Measurements from ENCODE around the gene NECAP2. TPM values are rescaled to one million over a fixed set of nuclear protein-coding genes. Genes with fewer than 3 reads are reported as not detected.
"Not testable (repeated sequence)": the region's sequence is repeated elsewhere in the genome, so short reads cannot be mapped to it uniquely, and the experiment has no call there.

Gene NECAP2
- total and polyA plus RNA-seq, 2 experiments from 2014 or later: 48.9 to 55.2 TPM

DNA sequence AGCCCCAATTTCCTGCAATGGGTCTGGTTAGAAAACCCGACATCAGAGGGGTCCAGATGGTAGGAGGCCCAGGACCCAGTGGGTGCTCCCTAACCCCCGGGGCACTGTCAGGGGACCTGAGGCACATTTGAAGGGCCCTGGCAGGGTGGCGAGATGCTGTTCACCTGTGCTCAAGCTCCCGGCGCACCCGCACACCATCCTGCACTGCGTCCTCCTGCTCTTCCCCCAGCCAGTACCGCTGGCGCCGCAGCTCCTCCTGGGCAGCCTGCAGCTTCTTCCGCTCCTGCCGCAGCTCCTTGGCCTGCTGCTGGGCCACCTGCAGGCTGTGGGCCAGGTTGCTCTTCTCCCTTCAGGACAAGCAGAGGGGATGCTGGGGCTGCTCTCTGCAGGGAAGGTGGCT is 37.6 kb downstream of the NECAP2 start:
- 95% methylated on average over 12 of the region's 12 CpGs for WGBS (ENCODE audit: low lambda C conversion rate, missing lambda C conversion rate)
- Histone ChIP-seq H2AFZ (no peak overlapping the region), H3K9me3 (ENCODE audit: low read depth) (no peaks in the 10 kb centered on the region), H3K9me2 (replicated peaks; ENCODE audit: insufficient read depth) (no peaks in the 10 kb centered on the region), H3K4me3 (no peak overlapping the region), H3K36me3 (replicated peaks; ENCODE audit: insufficient read depth, low read depth) (no peaks in the 10 kb centered on the region), H3K79me2 (no peaks in the 10 kb centered on the region), H3K4me1 (ENCODE audit: insufficient read depth) (no peaks in the 10 kb centered on the region), H3K27ac (no peak overlapping the region), H3K27me3 (no peaks in the 10 kb centered on the region), H3K4me2 (no peak overlapping the region), H4K20me1 (ENCODE audit: insufficient read depth, poor library complexity, severe bottlenecking) (no peaks in the 10 kb centered on the region)
- no peak for DNase-seq (ENCODE audit: low spot score)
- no peak for TF ChIP-seq EZH2phosphoT487 (IDR thresholded peaks at IDR 0.05; ENCODE audit: low read depth, severe bottlenecking, unreplicated experiment)
- TF ChIP-seq EZH2 (IDR thresholded peaks at IDR 0.05; ENCODE audit: borderline replicate concordance): no peak
- no peak for TF ChIP-seq CTCF (IDR thresholded peaks at IDR 0.05; ENCODE audit: poor library complexity)

- not testable (repeated sequence) for H3K4me1 ChIP-seq (ENCODE audit: insufficient read depth)
These were observed 42.6 kb downstream of the NECAP2 start for GRCh38 chr1:16483146-16483545.

DNA sequence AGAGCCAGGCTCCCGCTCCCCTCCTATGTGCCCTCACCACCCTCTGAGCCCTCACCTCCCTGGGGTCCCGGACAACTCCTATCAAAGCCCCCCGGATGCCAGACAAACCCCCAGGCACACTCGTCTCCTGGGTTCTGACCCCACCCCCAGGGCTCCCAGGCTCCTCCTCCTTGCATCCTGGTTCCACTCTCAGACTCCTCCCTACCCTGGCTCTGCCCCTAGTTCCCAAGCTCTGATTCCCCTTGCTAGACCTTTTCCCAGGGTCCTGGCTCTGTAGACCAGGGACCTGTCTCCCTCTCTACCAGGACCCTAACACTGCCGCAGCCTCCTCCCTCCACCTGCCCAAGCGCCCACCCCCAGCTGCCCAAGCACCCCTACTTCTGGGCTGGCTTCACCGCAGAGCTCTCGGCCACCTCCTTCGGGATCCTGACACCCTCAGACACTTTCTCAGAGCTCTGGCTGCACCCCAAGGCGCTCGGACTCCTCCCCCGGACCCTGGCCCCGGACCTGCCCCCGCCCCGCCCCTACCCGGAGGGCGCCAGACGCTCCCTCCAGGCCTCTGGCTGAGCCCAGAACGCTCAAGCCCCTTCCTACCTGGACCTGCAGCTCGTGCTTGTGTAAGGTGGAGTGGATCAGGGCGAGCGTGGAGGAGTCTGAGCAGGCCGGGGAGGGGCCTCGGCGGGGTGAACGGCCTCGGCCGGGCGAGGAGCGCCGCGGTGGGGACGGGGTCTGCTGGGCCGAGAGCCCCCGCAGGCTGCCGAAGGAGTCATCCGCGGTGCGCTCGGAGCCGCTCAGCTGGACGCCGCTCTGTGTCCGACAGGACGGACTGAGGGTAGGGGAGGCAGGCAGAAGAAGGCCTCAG is 43.3 kb downstream of the NECAP2 start:
- not testable (repeated sequence) for H3K79me2 ChIP-seq; H3K9me2 ChIP-seq (replicated peaks; ENCODE audit: insufficient read depth); H3K36me3 ChIP-seq (replicated peaks; ENCODE audit: insufficient read depth, low read depth); H3K27me3 ChIP-seq; H3K4me2 ChIP-seq; H3K9me3 ChIP-seq (ENCODE audit: low read depth); H3K4me3 ChIP-seq; H4K20me1 ChIP-seq (ENCODE audit: insufficient read depth, poor library complexity, severe bottlenecking); H2AFZ ChIP-seq; H3K4me1 ChIP-seq (ENCODE audit: insufficient read depth); H3K27ac ChIP-seq; DNase-seq (ENCODE audit: low spot score)
- WGBS (ENCODE audit: low lambda C conversion rate, missing lambda C conversion rate): 96% methylated on average over 34 of the region's 45 CpGs

More at GRCh38 chr1:16483146-16483545, 42.6 kb downstream of the NECAP2 start:
- H4K20me1 ChIP-seq (ENCODE audit: insufficient read depth, poor library complexity, severe bottlenecking); H3K27me3 ChIP-seq; H3K27ac ChIP-seq; H3K4me3 ChIP-seq; H3K9me2 ChIP-seq (replicated peaks; ENCODE audit: insufficient read depth); DNase-seq (ENCODE audit: low spot score); H3K4me2 ChIP-seq; H3K9me3 ChIP-seq (ENCODE audit: low read depth); H3K79me2 ChIP-seq; H3K36me3 ChIP-seq (replicated peaks; ENCODE audit: insufficient read depth, low read depth); H2AFZ ChIP-seq: not testable (repeated sequence)
- 99% methylated on average over 25 of the region's 26 CpGs for WGBS (ENCODE audit: low lambda C conversion rate, missing lambda C conversion rate)

GRCh38 chr1:16484501-16484835 is 43.9 kb downstream of the NECAP2 start:
- no peaks in the 10 kb centered on the region for H3K79me2 ChIP-seq
- H3K9me3 ChIP-seq (ENCODE audit: low read depth): no peaks in the 10 kb centered on the region
- H3K4me3 ChIP-seq: no peak overlapping the region
- DNase-seq (ENCODE audit: low spot score): no peak
- no peaks in the 10 kb centered on the region for H3K4me1 ChIP-seq (ENCODE audit: insufficient read depth)
- WGBS (ENCODE audit: low lambda C conversion rate, missing lambda C conversion rate): 100% methylated on average over 8 of the region's 8 CpGs
- H3K27ac ChIP-seq: no peak overlapping the region
- H4K20me1 ChIP-seq (ENCODE audit: insufficient read depth, poor library complexity, severe bottlenecking): no peaks in the 10 kb centered on the region
- no peaks in the 10 kb centered on the region for H3K9me2 ChIP-seq (replicated peaks; ENCODE audit: insufficient read depth)
- TF ChIP-seq EZH2phosphoT487 (IDR thresholded peaks at IDR 0.05; ENCODE audit: low read depth, severe bottlenecking, unreplicated experiment) (no peak), EZH2 (IDR thresholded peaks at IDR 0.05; ENCODE audit: borderline replicate concordance) (no peak), CTCF (IDR thresholded peaks at IDR 0.05; ENCODE audit: poor library complexity) (no peak)
- no peak overlapping the region for H3K4me2 ChIP-seq
- H3K36me3 ChIP-seq (replicated peaks; ENCODE audit: insufficient read depth, low read depth): no peaks in the 10 kb centered on the region
- H2AFZ ChIP-seq: no peak overlapping the region
- H3K27me3 ChIP-seq: no peaks in the 10 kb centered on the region

All from hepatocyte (in vitro differentiated cells).